Measurements from ENCODE around the gene SNAPC1. TPM values are rescaled to one million over a fixed set of nuclear protein-coding genes. Genes with fewer than 3 reads are reported as not detected.

SNAPC1 gene
- total RNA-seq, 2 donors from 2014 or later, result 0.66 to 2.6 TPM

- H3K9me3 ChIP-seq, result no peaks in the 10 kb centered on the region
- no peaks in the 10 kb centered on the region for H3K27me3 ChIP-seq
- no peak overlapping the region for H3K27ac ChIP-seq
- intact Hi-C loops (cut with DNase I), result loop anchor here (5.0 kb wide), 1 partner anchor 260 kb away; no protein-coding TSS in a partner anchor
- ATAC-seq (no peak), DNase-seq (no peak)
- H3K4me1 ChIP-seq, result no peaks in the 10 kb centered on the region
- peaks cover 7 to 16% of the 10 kb centered on the region in 2 donors for H3K36me3 ChIP-seq (replicated peaks in 1 of 2; ENCODE audit: insufficient read depth in 1 of 2, low read depth in 2 of 2)
- 65 to 67% methylated on average over 7 of the region's 7 CpGs for WGBS, 2 donors
- TF ChIP-seq POLR2A (IDR thresholded peaks at IDR 0.05) (no peak), CTCF (IDR thresholded peaks at IDR 0.05) (no peak)
- H3K4me3 ChIP-seq, result no peak overlapping the region
These were observed 35.2 kb upstream of the SNAPC1 start for GRCh38 chr14:61726778-61727658.

GRCh38 chr14:61730756-61731373 lies 31.4 kb upstream of the SNAPC1 start:
- Histone ChIP-seq H3K27ac (no peak overlapping the region), H3K27me3 (no peaks in the 10 kb centered on the region), H3K9me3 (no peaks in the 10 kb centered on the region), H3K4me3 (no peak overlapping the region), H3K4me1 (no peaks in the 10 kb centered on the region), H3K36me3 (replicated peaks in 1 of 2; ENCODE audit: insufficient read depth in 1 of 2, low read depth in 2 of 2) (peaks cover 7 to 38% of the 10 kb centered on the region in 2 donors)
- 52 to 60% methylated on average over 2 of the region's 2 CpGs for WGBS, 2 donors
- DNase-seq (no peak), ATAC-seq (no peak)
- no peak for TF ChIP-seq POLR2A (IDR thresholded peaks at IDR 0.05)
- peak in 6 of 7 experiments; percentile 21 to 66 (median 61) for TF ChIP-seq CTCF (IDR thresholded peaks at IDR 0.05)
- intact Hi-C loops (cut with DNase I), result no loop called here

GRCh38 chr14:61733972-61734371 lies 28.2 kb upstream of the SNAPC1 start:
- ATAC-seq (no peak), DNase-seq (no peak)
- 86 to 90% methylated on average over 2 of the region's 2 CpGs for WGBS, 2 donors

GRCh38 chr14:61736751-61737150 lies 25.5 kb upstream of the SNAPC1 start:
- intact Hi-C loops (cut with DNase I), result no loop called here
- Histone ChIP-seq H3K4me1 (no peaks in the 10 kb centered on the region), H3K9me3 (no peaks in the 10 kb centered on the region), H3K27me3 (no peaks in the 10 kb centered on the region), H3K36me3 (replicated peaks in 1 of 2; ENCODE audit: insufficient read depth in 1 of 2, low read depth in 2 of 2) (peaks cover under 1 to 50% of the 10 kb centered on the region in 2 donors), H3K4me3 (no peak overlapping the region), H3K27ac (no peak overlapping the region)
- ATAC-seq (no peak), DNase-seq (no peak)
- TF ChIP-seq POLR2A (IDR thresholded peaks at IDR 0.05), result no peak
- TF ChIP-seq CTCF (IDR thresholded peaks at IDR 0.05), result no peak
- 70 to 77% methylated on average over 4 of the region's 4 CpGs for WGBS, 2 donors

More at GRCh38 chr14:61733972-61734371, 28.2 kb upstream of the SNAPC1 start:
- Histone ChIP-seq H3K9me3 (no peaks in the 10 kb centered on the region), H3K4me1 (no peaks in the 10 kb centered on the region), H3K27me3 (no peaks in the 10 kb centered on the region), H3K4me3 (no peak overlapping the region), H3K27ac (no peak overlapping the region), H3K36me3 (replicated peaks in 1 of 2; ENCODE audit: insufficient read depth in 1 of 2, low read depth in 2 of 2) (peaks cover 0 to 42% of the 10 kb centered on the region in 2 donors)
- TF ChIP-seq CTCF (IDR thresholded peaks at IDR 0.05) (no peak), POLR2A (IDR thresholded peaks at IDR 0.05) (no peak)
- intact Hi-C loops (cut with DNase I), result no loop called here
